ENCODE data around the gene APBA1. TPM values are rescaled to one million over a fixed set of nuclear protein-coding genes. Genes with fewer than 3 reads are reported as not detected.

APBA1 gene
- total RNA-seq, 1 donor from 2014 or later = 6.2 TPM

DNA sequence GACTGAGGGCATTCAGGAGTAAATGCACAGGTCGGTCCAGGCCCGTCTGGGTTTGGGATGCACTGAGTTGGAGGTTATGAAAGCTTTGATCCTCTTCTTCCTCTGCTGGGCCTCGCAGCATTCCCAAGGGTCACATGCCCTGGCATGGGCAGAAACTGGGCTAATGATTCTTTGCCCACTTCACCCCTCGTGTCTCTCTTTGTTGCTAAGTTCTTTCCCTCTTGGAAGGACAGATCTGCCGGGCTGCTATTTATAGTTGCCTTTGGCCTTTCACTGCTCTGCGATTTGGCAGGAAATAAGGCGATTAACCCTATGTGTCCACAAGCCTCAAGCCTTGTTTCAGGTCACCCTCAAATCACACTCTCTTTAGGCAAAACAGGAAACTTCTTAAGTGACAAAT is 280.2 kb downstream of the APBA1 start:
- TF ChIP-seq, protein P1, sequence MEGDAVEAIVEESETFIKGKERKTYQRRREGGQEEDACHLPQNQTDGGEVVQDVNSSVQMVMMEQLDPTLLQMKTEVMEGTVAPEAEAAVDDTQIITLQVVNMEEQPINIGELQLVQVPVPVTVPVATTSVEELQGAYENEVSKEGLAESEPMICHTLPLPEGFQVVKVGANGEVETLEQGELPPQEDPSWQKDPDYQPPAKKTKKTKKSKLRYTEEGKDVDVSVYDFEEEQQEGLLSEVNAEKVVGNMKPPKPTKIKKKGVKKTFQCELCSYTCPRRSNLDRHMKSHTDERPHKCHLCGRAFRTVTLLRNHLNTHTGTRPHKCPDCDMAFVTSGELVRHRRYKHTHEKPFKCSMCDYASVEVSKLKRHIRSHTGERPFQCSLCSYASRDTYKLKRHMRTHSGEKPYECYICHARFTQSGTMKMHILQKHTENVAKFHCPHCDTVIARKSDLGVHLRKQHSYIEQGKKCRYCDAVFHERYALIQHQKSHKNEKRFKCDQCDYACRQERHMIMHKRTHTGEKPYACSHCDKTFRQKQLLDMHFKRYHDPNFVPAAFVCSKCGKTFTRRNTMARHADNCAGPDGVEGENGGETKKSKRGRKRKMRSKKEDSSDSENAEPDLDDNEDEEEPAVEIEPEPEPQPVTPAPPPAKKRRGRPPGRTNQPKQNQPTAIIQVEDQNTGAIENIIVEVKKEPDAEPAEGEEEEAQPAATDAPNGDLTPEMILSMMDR (IDR thresholded peaks at IDR 0.05) = no peak
- no peaks in the 10 kb centered on the region for H3K9me3 ChIP-seq
- DNase-seq (no peak), ATAC-seq (no peak)
- intact Hi-C loops (cut with DNase I) = no loop called here
- H3K36me3 ChIP-seq = no peaks in the 10 kb centered on the region
- H3K4me3 ChIP-seq = no peak overlapping the region
- no peaks in the 10 kb centered on the region for H3K27me3 ChIP-seq
- H3K27ac ChIP-seq = no peak overlapping the region
- no peaks in the 10 kb centered on the region for H3K4me1 ChIP-seq

DNA sequence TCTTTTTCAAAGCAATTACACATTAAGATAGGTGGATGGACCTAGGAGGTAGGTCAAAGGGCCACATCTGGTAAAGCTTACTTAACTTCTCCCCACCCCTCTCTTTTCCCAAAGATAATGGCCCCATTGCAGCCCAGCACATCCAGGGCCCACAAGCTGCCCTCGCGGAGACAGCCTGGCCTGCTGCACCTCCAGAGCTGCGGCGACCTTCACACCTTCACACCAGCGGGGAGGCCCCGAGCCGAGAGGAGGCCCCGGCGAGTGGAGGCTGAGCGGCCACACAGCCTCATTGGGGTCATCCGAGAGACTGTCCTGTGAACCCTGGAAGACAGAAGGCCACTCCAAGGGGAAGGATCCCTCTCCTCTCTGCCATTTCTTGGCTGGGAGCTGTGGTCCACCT is 280.7 kb downstream of the APBA1 start:
- Histone ChIP-seq H3K9me3 (no peaks in the 10 kb centered on the region), H3K36me3 (no peaks in the 10 kb centered on the region), H3K27ac (no peak overlapping the region), H3K4me1 (no peaks in the 10 kb centered on the region), H3K4me3 (no peak overlapping the region), H3K27me3 (no peaks in the 10 kb centered on the region)
- no peak for ATAC-seq
- DNase-seq = no peak
- TF ChIP-seq, protein P1 (IDR thresholded peaks at IDR 0.05) = no peak
- intact Hi-C loops (cut with DNase I) = no loop called here

DNA sequence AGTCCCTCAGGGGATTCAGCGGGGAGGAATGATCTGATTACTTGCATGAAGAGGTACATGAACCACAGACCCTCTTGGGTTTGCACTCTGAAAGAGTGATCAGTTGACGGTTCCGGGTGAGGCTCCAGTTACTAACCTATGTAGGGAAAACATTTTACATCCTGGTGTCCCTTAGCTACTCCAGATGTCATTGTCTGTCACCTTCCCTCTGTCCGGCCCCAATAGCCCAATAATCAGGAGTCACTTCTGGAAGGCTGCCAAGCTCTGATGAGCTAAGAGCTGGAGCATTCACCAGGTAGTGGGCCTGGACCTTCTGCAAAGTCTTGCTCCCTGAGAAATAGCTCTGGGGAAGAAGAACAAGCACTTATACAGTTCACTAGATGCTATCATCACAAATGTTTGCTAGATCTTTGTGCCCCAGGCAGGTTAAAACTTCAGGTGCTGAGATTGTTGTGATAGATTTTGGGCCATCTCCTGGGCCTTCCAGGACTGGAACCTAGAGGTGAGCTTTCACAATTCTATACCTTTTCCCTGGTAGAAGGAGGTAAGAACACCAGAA is 282.7 kb downstream of the APBA1 start:
- DNase-seq = no peak
- TF ChIP-seq, protein P1 (IDR thresholded peaks at IDR 0.05) = no peak
- Histone ChIP-seq H3K36me3 (no peaks in the 10 kb centered on the region), H3K4me1 (peaks cover 3% of the 10 kb centered on the region), H3K27ac (no peak overlapping the region), H3K27me3 (no peaks in the 10 kb centered on the region), H3K4me3 (no peak overlapping the region), H3K9me3 (no peaks in the 10 kb centered on the region)
- ATAC-seq = no peak
- intact Hi-C loops (cut with DNase I) = no loop called here

DNA sequence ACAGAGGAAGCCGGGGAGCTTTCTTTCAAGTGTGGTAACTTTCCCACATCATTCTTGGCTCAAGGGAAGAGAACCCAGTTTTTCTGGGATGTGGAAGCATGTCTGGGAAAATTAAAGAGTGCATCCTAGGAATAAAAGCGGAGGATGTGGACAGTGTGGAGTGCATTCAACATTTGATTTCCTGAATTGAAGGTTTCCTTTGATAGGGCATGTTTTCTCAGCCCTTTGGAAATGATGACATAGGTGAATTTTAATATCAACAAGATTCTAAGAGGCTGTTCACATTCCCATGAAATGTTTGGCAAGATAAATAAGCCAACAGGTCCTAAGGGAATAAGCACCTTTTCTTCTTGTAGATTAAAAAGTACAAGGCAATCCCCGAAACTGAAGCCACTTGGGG is 283.6 kb downstream of the APBA1 start:
- TF ChIP-seq, protein P1 (IDR thresholded peaks at IDR 0.05) = no peak
- intact Hi-C loops (cut with DNase I) = no loop called here
- H3K4me3 ChIP-seq = no peak overlapping the region
- DNase-seq = no peak
- no peak for ATAC-seq
- no peaks in the 10 kb centered on the region for H3K36me3 ChIP-seq
- no peaks in the 10 kb centered on the region for H3K9me3 ChIP-seq
- H3K4me1 ChIP-seq = peaks cover 3% of the 10 kb centered on the region
- no peaks in the 10 kb centered on the region for H3K27me3 ChIP-seq
- no peak overlapping the region for H3K27ac ChIP-seq

DNA sequence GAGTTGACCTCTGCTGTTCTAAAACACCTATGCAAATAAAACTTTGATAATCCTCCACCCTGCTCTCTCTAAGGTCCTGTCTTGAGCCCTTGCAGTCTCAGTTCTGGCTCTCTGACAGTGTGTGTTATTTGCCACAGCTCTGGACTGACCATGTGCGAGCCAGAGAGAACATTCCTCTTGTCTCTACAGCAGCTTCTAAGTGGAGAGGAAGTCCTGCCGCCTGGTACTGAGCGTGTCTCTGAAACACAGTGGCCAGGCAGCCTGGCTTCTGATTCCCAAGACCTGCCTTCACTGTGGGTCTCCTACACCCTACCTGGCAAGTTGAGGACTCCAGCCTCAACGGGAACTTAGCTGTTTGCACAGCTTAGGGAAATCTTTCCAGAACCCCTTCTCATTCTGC is 285.5 kb downstream of the APBA1 start:
- Histone ChIP-seq H3K27ac (no peak overlapping the region), H3K4me3 (no peak overlapping the region), H3K9me3 (no peaks in the 10 kb centered on the region), H3K36me3 (no peaks in the 10 kb centered on the region), H3K27me3 (no peaks in the 10 kb centered on the region), H3K4me1 (peaks cover 3% of the 10 kb centered on the region)
- intact Hi-C loops (cut with DNase I) = no loop called here
- no peak for DNase-seq
- peak; percentile 67 for ATAC-seq
- TF ChIP-seq, protein P1 (IDR thresholded peaks at IDR 0.05) = no peak

DNA sequence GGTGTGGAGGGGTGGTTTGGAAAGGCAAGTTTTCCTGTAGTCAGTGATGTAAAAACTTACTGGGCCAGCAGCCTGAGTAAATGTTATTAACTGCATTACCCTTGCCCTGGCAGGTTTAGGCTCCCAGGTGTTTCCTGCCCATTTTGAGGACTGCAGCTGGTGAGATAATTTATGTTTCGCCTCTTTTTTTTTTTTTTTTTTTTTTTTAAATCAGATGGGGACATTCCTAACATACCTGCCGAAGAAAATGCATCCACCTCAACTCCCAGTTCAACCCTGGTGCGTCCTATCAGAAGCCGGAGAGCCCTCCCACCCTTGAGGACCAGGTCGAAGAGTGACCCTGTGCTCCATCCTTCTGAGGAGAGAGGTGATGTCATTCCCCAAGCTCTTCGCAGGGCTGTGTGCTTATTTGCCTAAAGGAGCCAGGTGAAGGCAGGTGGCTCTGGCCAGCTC is 286.6 kb downstream of the APBA1 start:
- peaks cover 3% of the 10 kb centered on the region for H3K4me1 ChIP-seq
- ATAC-seq = peak; percentile 87
- H3K27ac ChIP-seq = no peak overlapping the region
- no peaks in the 10 kb centered on the region for H3K27me3 ChIP-seq
- DNase-seq = no peak
- H3K9me3 ChIP-seq = no peaks in the 10 kb centered on the region
- no peaks in the 10 kb centered on the region for H3K36me3 ChIP-seq
- TF ChIP-seq, protein P1 (IDR thresholded peaks at IDR 0.05) = no peak
- intact Hi-C loops (cut with DNase I) = no loop called here
- no peak overlapping the region for H3K4me3 ChIP-seq
